Mucosa of rectum (tissue), 2 donors: ENCODE data around the gene CSDE1.

ENCODE experiments used
- H3K27ac ChIP-seq, 2 donors: one replicate each; pipeline ENCODE4 v1.7.0; 2013; ENCODE audit warnings: inconsistent platforms in 2 of 2, low read depth in 2 of 2, low read length in 2 of 2
- H3K27me3 ChIP-seq, 2 donors: one replicate each; pipeline ENCODE4 v1.7.0; 2013; ENCODE audit warnings: low read length in 2 of 2; ENCODE audit not compliant: control insufficient read depth in 2 of 2, insufficient read depth in 2 of 2
- H3K36me3 ChIP-seq, 2 donors: one replicate each; pipeline ENCODE4 v1.7.0; 2013; ENCODE audit warnings: low read length in 2 of 2; ENCODE audit not compliant: control insufficient read depth in 2 of 2, insufficient read depth in 2 of 2
- H3K4me1 ChIP-seq, 2 donors: one replicate each; pipeline ENCODE4 v1.7.0; 2013; ENCODE audit warnings: low read length in 2 of 2, mild to moderate bottlenecking in 1 of 2; ENCODE audit not compliant: control insufficient read depth in 2 of 2, insufficient read depth in 2 of 2
- H3K4me3 ChIP-seq, 2 donors: one replicate each; pipeline ENCODE4 v1.7.0; 2013; ENCODE audit warnings: low read length in 2 of 2
- H3K9ac ChIP-seq, 2 donors: one replicate each; pipeline ENCODE4 v1.7.0; 2013; ENCODE audit warnings: low read length in 2 of 2, low read depth in 1 of 2, mild to moderate bottlenecking in 1 of 2
- H3K9me3 ChIP-seq, 2 donors: one replicate each; pipeline ENCODE4 v1.7.0; 2013; ENCODE audit warnings: low read length in 2 of 2; ENCODE audit not compliant: control insufficient read depth in 2 of 2
- donor health status: healthy.
- donor health status: Normal muscosa, but diverticular disease.

CSDE1 gene

DNA sequence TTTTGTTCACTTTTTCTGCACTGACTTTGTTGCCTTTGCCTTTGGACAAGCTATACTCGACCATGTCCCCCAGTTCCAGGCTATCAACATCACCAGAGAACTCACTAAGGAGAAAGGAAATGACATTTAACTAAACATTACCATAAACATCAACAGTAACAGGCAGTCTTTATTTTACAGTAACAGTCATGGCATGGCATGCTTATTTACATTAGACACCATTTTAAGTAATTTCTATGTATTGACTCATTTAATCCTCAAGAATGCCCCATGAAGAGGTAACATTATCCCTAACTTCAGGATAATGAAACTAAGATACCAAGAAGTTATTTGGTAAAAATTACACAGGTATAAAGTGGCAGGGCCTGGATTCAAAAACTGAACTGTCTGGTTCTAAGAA lies 32.6 kb downstream of the CSDE1 start:
- Histone ChIP-seq H3K4me3 (no peak overlapping the region), H3K27ac (no peak overlapping the region), H3K4me1 (no peaks in the 10 kb centered on the region), H3K27me3 (no peaks in the 10 kb centered on the region), H3K9ac (no peak overlapping the region), H3K36me3 (peaks cover 79 to 90% of the 10 kb centered on the region in 2 donors), H3K9me3 (no peaks in the 10 kb centered on the region)

DNA sequence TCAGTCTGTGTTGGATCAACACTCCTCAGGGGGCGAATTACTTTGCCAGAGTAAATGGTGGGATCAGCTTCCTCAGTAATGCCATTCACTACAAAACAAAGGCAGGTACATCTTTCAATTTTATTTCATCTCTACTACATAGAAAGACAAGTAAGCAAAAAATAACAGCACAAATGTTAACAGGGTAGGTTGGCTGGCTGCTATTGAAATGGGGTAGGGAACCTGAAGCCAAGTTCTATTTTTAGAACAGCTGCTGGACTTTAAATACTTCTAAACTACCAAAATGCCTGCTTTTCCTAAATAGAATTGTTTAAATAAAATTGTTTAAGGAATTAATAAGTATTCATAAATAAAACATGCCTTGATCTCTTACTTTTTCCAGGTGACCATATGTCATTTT lies 33.9 kb downstream of the CSDE1 start:
- no peak overlapping the region for H3K27ac ChIP-seq
- H3K36me3 ChIP-seq = peaks cover 86 to 91% of the 10 kb centered on the region in 2 donors
- peaks cover 0 to under 1% of the 10 kb centered on the region in 2 donors for H3K4me1 ChIP-seq
- H3K9me3 ChIP-seq = no peaks in the 10 kb centered on the region
- H3K4me3 ChIP-seq = no peak overlapping the region
- no peaks in the 10 kb centered on the region for H3K27me3 ChIP-seq
- no peak overlapping the region for H3K9ac ChIP-seq

DNA sequence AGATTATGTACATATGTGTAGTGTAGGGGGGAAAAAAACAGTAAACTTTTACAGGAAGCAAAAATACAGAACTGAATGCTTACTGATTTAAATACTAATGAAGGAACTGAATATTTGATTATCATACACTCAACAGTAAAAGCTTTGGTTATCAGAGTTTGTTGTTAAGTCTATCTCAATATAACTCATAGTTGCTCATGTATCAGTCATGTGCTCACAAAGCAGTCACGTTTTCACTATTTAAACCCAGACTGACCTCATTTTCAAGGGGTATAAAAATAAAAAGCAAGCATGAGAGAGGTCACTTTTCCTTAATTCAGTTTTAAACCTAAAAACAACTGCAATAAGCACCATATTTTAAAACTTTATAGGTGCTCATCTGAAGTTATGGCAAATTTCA lies 34.3 kb downstream of the CSDE1 start:
- Histone ChIP-seq H3K36me3 (peaks cover 87 to 91% of the 10 kb centered on the region in 2 donors), H3K27ac (no peak overlapping the region), H3K9ac (no peak overlapping the region)

DNA sequence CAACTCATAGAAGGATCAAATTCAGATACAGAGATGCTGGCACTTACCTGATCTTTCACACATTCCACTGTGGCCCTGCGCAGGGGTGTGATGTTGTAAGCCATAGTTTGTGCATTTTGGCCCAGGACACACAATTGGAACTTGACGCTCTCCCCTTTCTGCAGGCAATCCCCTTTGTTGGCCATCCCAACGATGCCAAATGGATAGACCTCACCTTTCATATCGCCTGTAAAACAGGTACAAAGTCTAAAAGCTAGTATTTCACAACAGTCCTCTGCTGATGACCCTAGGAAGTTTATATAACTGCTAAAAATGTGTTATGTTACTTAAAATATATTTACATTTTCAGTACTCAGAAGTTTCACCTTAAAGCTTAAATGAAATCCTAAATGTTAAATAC lies 37.3 kb downstream of the CSDE1 start:
- Histone ChIP-seq H3K27me3 (no peaks in the 10 kb centered on the region), H3K9me3 (no peaks in the 10 kb centered on the region), H3K9ac (no peak overlapping the region), H3K27ac (no peak overlapping the region), H3K4me3 (no peak overlapping the region), H3K36me3 (peaks cover 69 to 70% of the 10 kb centered on the region in 2 donors), H3K4me1 (peaks cover 5 to 16% of the 10 kb centered on the region in 2 donors)

More for the DNA sequence above, 34.3 kb downstream of the CSDE1 start:
- Histone ChIP-seq H3K9me3 (no peaks in the 10 kb centered on the region), H3K27me3 (no peaks in the 10 kb centered on the region), H3K4me1 (peaks cover 0 to 5% of the 10 kb centered on the region in 2 donors), H3K4me3 (no peak overlapping the region)

DNA sequence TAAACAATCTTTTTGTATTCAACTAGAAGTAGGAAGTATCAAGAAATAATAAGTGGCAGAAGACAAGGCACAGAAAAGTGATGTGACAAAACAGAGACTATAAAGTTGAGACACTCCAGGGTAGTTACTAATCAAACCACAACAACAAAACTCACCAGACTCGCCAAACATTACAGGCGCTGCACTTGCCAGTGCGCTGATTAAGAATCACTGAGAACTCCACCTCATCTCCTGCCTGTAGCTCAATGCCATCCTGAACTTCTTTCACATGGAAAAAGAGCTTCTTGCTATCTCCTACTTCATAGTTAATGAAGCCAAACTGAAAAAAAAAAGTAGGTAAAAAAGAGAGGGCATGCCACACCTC lies 38.4 kb downstream of the CSDE1 start:
- Histone ChIP-seq H3K27ac (no peak overlapping the region), H3K9ac (no peak overlapping the region), H3K9me3 (no peaks in the 10 kb centered on the region), H3K36me3 (peaks cover 59 to 60% of the 10 kb centered on the region in 2 donors), H3K4me1 (peaks cover 5 to 25% of the 10 kb centered on the region in 2 donors), H3K27me3 (no peaks in the 10 kb centered on the region), H3K4me3 (no peak overlapping the region)

DNA sequence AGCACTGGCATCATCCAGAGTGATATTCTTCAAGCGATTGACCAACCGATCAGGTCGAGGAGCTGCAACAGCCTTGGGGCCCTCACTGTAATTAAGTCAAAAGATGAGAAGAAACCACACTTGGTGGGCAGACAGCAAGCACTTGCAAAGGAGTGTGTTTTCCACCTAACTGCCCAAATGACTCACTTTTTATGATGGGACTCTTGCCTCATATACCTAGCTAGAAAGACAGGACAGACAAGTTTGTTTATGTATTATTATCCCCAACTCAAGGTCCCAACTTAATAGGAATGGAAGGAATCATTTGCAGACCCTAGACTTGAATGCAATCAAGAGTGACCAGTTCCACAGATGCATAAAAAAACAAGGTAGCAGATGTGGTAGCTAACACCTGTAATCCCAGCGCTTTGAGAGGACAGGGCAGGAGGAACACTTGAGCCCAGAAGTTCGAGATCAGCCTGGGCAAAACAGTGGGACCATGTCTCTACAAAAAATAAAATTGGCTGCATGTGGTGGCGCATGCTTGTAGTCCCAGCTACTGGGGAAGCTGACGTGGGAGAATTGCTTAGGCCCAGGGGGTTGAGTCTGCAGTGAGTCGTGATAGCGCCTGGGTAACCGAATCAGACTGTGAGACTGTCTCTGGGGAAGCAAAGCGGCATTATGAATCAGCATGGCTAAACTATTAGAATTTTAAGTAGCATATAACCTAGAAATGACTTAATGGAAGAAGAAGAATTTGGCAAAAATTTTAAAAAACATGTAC lies 38.9 kb downstream of the CSDE1 start:
- peaks cover 8 to 25% of the 10 kb centered on the region in 2 donors for H3K4me1 ChIP-seq
- no peak overlapping the region for H3K4me3 ChIP-seq
- H3K9me3 ChIP-seq = no peaks in the 10 kb centered on the region
- no peaks in the 10 kb centered on the region for H3K27me3 ChIP-seq
- H3K9ac ChIP-seq = no peak overlapping the region
- peak overlapping the region in 1 of 2 donors; percentile 16 for H3K27ac ChIP-seq
- H3K36me3 ChIP-seq = peaks cover 53 to 58% of the 10 kb centered on the region in 2 donors

DNA sequence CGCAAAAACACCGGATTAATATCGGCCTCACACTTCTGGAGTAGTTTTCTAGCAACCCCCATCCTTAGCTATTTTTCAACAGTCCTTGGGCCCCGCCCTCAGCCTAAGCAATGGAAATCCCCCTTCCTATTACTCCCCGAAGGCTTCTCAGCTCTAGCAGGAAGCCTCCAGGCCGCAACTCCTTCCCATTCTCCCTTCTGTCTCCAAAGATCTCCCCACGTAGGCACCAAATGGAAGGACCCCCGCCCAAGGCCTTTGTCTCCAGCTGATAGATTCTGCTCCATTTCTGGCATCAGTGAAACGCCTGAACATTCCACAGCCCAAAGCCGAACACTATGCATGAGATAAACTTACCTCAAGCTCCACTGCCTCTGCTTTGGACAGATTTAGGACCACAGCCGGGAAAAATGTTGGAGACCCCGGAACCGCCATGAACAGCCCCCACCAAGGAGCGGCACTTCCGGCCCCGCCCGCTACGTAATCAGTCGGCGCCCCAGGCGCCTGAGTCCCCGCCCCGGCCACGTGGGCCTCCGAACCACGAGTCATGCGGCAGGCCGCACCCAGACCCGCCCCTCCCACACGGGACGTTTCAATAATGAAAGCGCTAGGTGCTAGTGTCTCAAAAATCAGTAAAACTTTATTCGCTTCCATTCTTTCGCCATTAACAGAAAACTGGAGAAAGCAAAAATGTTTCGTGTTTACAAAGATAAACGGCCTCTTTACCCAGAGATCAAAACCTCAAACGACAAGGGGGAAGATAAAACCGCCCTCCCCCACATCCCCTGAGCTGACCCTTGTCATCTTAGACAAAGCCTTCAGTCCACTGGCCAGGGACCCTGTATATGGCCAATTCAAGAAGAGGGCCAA lies 41.2 kb downstream of the CSDE1 start, which contains the start of gene NRAS:
Gene NRAS (minus strand): TSS at position 468 of the 867 bp plus-strand sequence. CDS start 611 bp downstream, outside the sequence.
- H3K27me3 ChIP-seq = no peaks in the 10 kb centered on the region
- H3K9me3 ChIP-seq = no peaks in the 10 kb centered on the region
- H3K36me3 ChIP-seq = peaks cover 41 to 45% of the 10 kb centered on the region in 2 donors
- peak within 1 kb of the TSS; percentile 91 to 97 for H3K4me3 ChIP-seq
- peaks cover 15 to 34% of the 10 kb centered on the region in 2 donors for H3K4me1 ChIP-seq
- H3K27ac ChIP-seq = peak within 1 kb of the TSS; percentile 90 to 92
- peak within 1 kb of the TSS; percentile 95 to 97 for H3K9ac ChIP-seq

DNA sequence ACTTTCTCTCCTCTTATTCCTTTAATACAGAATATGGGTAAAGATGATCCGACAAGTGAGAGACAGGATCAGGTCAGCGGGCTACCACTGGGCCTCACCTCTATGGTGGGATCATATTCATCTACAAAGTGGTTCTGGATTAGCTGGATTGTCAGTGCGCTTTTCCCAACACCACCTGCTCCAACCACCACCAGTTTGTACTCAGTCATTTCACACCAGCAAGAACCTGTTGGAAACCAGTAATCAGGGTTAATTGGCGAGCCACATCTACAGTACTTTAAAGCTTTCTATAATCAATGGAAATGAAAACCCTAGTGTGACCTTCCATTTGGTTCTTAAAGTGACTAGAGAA lies 41.9 kb downstream of the CSDE1 start:
- no peaks in the 10 kb centered on the region for H3K9me3 ChIP-seq
- peak overlapping the region; percentile 91 to 97 for H3K4me3 ChIP-seq
- H3K9ac ChIP-seq = peak overlapping the region; percentile 95 to 97
- H3K27me3 ChIP-seq = no peaks in the 10 kb centered on the region
- H3K4me1 ChIP-seq = peaks cover 15 to 34% of the 10 kb centered on the region in 2 donors
- H3K36me3 ChIP-seq = peaks cover 39 to 43% of the 10 kb centered on the region in 2 donors
- H3K27ac ChIP-seq = peak overlapping the region; percentile 90 to 92

DNA sequence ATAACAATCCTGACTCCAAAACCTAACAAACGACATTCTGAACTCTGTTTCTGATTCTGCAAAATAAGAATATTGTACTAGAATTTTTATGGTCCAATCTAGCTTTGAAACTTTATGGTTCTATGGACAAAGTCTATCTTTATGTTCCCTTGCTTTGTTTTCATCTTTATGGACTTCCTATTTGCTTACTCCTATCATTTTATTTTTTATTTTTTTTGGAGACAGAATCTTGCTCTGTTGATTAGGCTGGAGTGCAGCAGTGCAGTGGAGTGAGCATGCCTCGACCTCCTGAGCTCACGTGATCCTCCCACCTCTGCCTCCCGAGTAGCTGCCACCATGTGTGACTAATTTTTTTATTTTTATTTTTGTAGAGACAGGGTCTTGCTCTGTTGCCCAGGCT lies 44.8 kb downstream of the CSDE1 start:
- Histone ChIP-seq H3K4me3 (no peak overlapping the region), H3K27me3 (no peaks in the 10 kb centered on the region), H3K9ac (no peak overlapping the region), H3K27ac (peak overlapping the region; percentile 19 to 52), H3K4me1 (peaks cover 15 to 29% of the 10 kb centered on the region in 2 donors), H3K36me3 (peaks cover 25 to 39% of the 10 kb centered on the region in 2 donors), H3K9me3 (no peaks in the 10 kb centered on the region)

DNA sequence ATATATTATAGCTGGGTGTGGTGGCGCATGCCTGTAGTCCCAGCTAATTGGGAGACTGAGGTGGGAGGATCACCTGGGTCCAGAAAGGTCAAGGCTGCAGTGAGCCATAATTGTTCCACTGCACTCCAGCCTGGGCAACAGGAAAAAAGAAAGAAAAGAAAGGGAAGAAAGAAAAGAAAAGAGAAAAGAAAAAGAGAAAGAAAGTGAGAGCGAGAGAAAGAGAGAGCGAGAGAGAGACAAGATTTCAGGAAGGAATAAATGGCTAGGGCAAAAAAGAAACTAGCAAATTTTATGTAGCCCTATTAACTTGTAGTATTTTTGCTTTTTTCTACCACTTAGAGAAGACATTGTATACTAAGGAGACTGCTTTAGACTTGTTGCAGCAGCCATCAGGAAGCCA lies 47.4 kb downstream of the CSDE1 start:
- Histone ChIP-seq H3K9me3 (no peaks in the 10 kb centered on the region), H3K36me3 (peaks cover 27 to 56% of the 10 kb centered on the region in 2 donors), H3K27ac (no peak overlapping the region), H3K9ac (no peak overlapping the region), H3K4me1 (peaks cover 10 to 16% of the 10 kb centered on the region in 2 donors), H3K4me3 (no peak overlapping the region), H3K27me3 (no peaks in the 10 kb centered on the region)
